ENCODE results near the gene RRP8.

DNA sequence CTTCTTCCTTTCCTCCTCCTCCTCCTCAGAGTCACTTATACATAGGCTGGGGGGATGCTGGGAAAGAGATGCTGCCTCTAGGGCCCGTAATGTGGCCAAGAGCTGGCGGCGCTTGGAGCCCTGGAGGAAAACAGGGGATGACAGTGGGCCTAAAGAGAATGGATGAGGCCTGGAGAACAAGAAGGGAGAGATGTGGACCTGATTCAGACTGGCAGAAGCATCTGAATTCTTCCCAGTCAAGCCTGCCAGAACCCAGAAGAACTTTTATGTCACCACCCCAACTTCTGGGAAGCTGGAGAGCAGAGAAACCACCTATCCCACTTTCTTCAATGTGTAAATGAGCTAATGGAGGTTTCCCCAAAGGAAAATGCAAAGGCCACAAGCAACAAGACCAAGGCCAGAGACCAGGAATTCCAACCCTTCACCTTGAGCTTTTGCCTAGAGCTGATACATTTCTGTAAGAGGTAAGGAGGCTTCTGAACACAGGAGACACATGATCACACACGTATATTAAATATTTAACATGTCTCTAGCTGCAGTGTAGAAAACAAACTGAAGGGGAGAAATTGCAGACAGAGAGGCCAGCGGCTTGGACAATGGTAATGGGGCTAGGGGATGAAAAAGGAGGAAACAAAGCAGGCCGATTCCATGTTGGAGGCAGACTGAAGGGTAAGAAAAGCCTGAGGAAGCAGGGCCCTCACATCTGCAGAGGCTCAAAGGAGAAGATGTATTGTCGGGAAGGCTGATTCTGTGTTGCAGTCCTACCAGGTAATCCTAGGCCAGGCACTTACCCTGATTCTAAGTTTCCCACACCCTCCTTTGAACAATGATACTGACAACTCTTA is 1.1 kb downstream of the RRP8 start:
- TF ChIP-seq, protein P1, sequence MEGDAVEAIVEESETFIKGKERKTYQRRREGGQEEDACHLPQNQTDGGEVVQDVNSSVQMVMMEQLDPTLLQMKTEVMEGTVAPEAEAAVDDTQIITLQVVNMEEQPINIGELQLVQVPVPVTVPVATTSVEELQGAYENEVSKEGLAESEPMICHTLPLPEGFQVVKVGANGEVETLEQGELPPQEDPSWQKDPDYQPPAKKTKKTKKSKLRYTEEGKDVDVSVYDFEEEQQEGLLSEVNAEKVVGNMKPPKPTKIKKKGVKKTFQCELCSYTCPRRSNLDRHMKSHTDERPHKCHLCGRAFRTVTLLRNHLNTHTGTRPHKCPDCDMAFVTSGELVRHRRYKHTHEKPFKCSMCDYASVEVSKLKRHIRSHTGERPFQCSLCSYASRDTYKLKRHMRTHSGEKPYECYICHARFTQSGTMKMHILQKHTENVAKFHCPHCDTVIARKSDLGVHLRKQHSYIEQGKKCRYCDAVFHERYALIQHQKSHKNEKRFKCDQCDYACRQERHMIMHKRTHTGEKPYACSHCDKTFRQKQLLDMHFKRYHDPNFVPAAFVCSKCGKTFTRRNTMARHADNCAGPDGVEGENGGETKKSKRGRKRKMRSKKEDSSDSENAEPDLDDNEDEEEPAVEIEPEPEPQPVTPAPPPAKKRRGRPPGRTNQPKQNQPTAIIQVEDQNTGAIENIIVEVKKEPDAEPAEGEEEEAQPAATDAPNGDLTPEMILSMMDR (IDR thresholded peaks at IDR 0.05) = no peak
- no peak for TF ChIP-seq EP300 (IDR thresholded peaks at IDR 0.05)

All from sigmoid colon (tissue), 4 donors.